ENCODE results near the gene PAPPA.
A peak's percentile ranks its signal among the peaks of the same experiment; 100 is the strongest.

The PAPPA gene

GRCh38 chr9:116278326-116278725, 124.7 kb downstream of the PAPPA start:
- DNase-seq = peak; percentile 70

- DNase-seq = peak; percentile 52
These were observed 125.6 kb downstream of the PAPPA start for GRCh38 chr9:116279230-116279629.

- no peak for DNase-seq
These were observed 126.9 kb downstream of the PAPPA start for GRCh38 chr9:116280529-116280928.

- no peak for DNase-seq
These were observed 129.0 kb downstream of the PAPPA start for GRCh38 chr9:116282597-116282996.

- DNase-seq = no peak
These were observed 130.9 kb downstream of the PAPPA start for GRCh38 chr9:116284518-116284917.

GRCh38 chr9:116285320-116285719, 131.7 kb downstream of the PAPPA start:
- DNase-seq = no peak

GRCh38 chr9:116286297-116286696, 132.7 kb downstream of the PAPPA start:
- no peak for DNase-seq

- peak; percentile 45 for DNase-seq
These were observed 134.1 kb downstream of the PAPPA start for GRCh38 chr9:116287721-116288120.

- peak; percentile 93 for DNase-seq
These were observed 135.1 kb downstream of the PAPPA start for GRCh38 chr9:116288658-116289057.

- no peak for DNase-seq
These were observed 143.8 kb downstream of the PAPPA start for GRCh38 chr9:116297346-116297745.

GRCh38 chr9:116298249-116298648, 144.7 kb downstream of the PAPPA start:
- no peak for DNase-seq

GRCh38 chr9:116298878-116299391, 145.3 kb downstream of the PAPPA start:
- DNase-seq = peak; percentile 27

GRCh38 chr9:116300360-116300870, 146.8 kb downstream of the PAPPA start:
- no peak for DNase-seq

- peak; percentile 70 for DNase-seq
These were observed 149.7 kb downstream of the PAPPA start for GRCh38 chr9:116303270-116303669.

GRCh38 chr9:116303886-116304538, 150.4 kb downstream of the PAPPA start:
- no peak for DNase-seq

GRCh38 chr9:116304761-116305160, 151.2 kb downstream of the PAPPA start:
- DNase-seq = no peak

- no peak for DNase-seq
These were observed 154.5 kb downstream of the PAPPA start for GRCh38 chr9:116308076-116308475.

GRCh38 chr9:116309900-116310611, 156.5 kb downstream of the PAPPA start:
- DNase-seq = no peak

- no peak for DNase-seq
These were observed 158.6 kb downstream of the PAPPA start for GRCh38 chr9:116312221-116312620.

GRCh38 chr9:116313638-116314037, 160.0 kb downstream of the PAPPA start:
- DNase-seq = no peak

GRCh38 chr9:116316246-116316645, 162.7 kb downstream of the PAPPA start:
- no peak for DNase-seq

- no peak for DNase-seq
These were observed 163.9 kb downstream of the PAPPA start for GRCh38 chr9:116317503-116317902.

- DNase-seq = no peak
These were observed 165.1 kb downstream of the PAPPA start for GRCh38 chr9:116318468-116319374.
